Smooth muscle cell of the brain vasculature (primary cell): Measurements from ENCODE around the gene SDR42E1.

Experiments used
- DNase-seq: peaks from one replicate; pipeline ENCODE4 v3.0.0-alpha.2; 2012; ENCODE audit warnings: low read depth, low spot score

Gene SDR42E1, protein sequence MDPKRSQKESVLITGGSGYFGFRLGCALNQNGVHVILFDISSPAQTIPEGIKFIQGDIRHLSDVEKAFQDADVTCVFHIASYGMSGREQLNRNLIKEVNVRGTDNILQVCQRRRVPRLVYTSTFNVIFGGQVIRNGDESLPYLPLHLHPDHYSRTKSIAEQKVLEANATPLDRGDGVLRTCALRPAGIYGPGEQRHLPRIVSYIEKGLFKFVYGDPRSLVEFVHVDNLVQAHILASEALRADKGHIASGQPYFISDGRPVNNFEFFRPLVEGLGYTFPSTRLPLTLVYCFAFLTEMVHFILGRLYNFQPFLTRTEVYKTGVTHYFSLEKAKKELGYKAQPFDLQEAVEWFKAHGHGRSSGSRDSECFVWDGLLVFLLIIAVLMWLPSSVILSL

DNA sequence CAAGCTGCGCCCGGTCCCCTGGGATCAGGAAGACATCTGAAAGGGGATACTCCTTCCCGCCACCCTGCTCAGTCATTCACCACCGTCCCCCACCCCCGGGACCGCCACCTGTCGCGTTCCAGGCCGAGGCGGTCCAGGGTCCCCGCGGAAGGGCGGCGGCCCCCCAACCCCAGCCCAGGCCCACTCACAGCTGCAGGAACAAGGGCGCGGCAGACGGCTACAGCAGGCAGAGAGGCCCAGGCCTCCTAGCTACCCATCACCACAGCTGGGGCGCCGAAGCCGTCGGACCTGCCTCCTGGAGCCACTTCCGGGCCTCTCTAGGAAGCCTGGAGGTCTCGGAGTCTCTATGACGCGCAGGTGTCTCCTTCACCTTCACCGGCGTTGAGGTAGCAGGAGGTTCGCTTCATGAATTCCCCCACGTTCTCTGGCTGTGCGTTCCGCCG lies at the start of gene SDR42E1:
Gene SDR42E1, minus strand, starts transcription at position 272 of the 443 bp plus-strand sequence. CDS start 10,612 bp downstream, outside the sequence.
- DNase-seq, result no peak

DNA sequence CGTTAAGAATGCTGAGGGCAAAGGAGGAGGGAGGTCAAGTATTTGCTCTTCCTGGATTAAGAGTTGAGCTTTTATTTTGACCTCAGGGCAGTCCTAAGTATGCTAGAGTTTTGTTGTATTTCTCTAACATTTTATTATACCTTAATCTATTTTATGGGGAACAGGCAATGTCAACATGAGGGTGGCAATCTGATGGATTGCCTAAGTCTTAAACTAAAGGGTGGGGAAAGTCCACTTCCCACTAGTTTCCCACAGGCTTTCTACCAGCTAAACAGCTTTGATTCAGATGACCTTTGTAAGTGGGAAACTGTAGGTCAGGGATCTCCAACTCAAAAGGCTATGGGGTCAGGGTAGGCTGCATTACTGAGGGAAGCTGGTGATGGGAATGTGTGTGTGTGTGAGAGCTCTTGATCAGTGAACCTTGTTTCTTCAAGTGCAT lies 48.7 kb upstream of the SDR42E1 start:
- DNase-seq, result no peak

DNA sequence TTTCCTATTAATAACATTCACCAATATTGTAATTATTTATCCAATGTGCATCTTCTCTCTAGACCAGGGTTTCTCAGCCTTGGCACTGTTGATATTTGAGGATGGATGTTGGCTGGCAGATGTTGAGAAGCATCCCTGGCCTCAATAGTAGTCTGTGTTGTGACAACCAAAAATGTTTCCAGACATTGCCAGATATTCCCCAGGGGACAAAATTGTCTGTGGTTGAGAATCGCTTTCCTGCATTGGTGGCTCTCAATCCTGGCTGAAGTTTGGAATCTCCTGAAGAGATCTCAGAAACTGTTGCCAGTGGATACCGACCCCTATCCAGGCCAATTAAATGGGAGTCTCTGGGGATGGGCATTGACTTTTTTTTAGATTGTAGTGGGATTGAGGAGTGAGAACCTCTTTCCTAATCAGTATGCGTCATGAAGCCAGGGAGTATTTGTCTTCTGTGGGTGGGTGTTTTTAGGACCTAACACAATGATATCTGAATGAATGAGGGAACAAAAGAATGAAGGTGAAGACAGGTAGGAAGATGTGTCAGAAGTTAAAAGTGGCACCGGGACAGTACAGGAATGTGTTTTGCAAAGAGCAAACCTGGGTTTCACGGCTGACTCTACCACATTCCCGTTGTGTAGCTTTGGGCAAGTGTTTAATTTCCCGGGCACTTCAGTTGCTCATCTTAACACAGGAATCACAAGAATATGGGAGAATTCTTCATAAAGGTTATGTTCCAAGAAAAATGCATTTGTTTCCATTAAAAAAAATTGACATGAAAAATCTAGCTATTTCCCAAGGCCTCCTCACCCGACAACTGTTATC lies 48.1 kb upstream of the SDR42E1 start:
- DNase-seq, result no peak

DNA sequence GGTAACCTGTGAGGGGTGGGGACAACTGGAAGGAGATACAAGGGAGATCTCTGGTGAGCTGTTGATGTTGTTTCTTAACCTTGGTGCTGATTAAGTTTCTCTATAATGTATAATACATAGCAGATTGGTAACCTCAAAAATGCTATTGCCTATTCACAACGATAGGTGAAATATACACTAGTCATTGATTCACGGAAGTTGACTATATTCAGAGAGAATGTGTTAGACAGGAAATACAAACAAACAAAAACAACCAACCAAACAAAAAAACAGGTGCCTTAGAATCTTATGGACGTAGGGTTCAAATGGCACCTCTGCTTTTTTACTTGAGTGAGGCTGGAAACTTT lies 45.3 kb upstream of the SDR42E1 start:
- no peak for DNase-seq

DNA sequence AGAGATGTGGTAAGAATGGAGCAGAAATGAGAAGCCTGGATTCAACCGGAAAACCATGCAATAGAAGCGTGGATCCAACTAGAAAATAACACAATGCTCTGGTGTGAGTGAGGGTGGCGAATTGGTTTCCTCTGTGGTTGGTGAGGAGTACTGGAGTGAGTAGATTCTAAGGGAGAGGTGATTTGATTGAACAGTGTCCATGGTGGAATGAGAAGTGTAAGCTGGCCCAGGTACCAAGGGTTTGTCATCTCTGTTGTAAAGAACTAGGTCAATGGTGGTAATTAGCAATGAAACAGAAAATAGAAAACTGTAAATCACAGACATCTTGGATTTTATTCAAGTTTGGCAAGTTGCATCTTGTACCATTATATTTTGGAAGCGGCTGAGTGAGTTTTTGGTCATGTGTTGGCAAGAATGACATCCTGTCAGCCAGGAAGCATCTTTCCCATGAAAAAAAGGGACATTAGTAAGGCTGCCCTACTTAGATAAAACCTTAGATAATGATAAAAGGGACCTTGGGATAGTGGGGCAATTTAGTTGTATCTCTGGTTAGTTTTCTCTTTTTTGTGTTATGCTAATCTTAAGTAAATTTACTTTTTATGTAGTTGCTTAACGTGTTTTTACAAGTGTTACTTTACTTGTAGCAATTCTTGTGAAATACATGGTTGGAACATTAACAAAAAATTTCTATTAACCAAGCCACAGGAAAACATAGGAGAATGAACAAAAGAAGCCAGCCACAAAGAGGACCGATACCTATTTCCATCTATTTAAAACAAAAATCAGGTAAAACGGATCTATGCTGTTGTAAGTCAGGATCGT lies 44.7 kb upstream of the SDR42E1 start:
- DNase-seq, result no peak

DNA sequence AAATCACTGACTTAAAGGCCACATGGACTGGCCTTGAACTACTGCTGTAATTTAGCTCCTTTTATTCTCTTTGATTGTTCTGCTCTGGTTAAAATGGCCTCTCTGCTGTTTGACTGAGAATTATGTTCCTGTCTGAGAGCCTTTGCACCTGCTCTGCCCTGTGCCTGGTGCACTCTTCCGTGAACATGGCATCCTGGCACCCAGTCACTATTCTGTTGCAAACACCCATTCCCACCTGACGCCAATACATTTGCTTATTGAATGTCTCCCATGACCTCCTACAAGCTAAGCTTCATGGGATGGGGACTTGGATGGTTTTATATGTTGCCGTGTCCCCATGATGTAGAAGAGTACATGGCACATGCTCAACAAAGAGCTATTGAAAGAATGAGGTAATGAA lies 43.8 kb upstream of the SDR42E1 start:
- no peak for DNase-seq

DNA sequence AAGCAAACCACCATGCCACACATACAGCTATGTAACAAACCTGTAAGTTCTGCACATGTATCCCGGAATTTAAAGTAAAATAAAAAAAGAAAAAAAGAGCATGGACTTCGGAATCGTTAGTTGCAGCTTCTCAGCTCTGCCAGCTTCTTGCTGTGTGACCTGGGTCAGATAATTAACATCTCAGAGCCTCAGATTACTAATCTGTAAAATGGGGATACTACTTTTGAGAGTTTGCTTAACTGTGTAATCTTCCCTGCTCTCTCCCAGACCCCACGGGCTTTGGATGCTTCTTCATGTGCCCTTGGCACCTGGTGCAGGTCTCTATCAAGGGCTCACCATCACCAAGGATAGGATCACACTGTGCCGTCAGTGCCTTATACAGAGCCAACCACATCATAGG lies 40.4 kb upstream of the SDR42E1 start:
- DNase-seq, result no peak

DNA sequence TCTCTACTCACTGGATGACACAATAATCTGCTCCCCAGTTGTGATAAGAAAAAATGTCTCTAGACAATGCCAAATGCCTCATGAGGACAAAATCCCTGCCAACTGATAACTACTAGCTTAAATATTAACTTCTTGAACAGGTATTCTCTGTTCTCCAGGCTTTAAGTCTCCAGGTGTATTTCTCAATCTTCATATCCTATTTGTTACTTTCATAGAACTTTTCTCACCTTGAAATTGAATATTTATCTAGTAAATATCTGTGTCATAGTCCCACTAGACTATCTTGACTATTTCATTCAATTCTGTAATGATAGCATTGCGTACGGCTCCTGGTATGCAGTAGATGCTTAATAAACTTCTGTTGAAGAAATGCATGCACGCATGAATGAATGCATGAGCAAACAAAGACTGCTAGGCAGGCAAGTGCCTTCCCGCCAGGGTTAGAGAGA lies 39.7 kb upstream of the SDR42E1 start:
- no peak for DNase-seq

DNA sequence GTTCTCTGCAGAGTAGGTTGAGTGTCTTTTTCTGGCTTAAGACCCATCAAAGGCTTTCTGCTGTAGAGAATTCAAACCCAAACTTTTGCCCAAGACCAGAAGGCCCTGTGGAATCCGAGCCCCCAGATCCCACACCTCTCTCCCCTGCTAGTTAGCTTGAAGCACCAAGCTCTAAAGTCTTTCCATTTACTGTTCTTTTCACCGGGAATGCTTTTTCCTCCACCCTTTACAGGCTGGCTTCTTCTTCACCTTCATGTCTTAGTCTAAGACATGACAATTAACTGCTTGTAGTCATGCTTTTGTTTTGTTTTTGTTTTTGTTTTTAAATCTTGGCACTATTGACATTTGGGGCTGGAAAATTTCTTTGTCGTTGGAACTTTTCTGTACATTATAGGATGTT lies 39.2 kb upstream of the SDR42E1 start:
- DNase-seq, result no peak

DNA sequence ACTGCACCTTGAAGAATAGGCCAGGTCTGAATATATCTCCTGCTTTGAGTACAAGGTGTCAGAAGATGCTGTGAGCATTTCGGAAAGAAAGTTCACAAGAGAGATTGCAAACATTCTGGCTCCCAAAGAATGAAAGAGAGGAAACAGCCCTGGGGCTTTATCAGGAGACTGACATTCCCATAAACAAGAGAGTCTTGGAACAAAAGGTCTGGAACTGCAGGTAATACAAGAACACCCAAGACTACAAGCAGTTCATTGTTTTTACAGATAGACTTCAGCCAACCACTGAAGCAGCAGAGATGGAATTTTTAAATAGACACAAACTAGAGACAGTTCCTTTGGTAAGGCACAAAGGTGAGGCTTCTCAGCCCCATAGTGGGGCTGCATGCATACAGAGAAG lies 38.2 kb upstream of the SDR42E1 start:
- no peak for DNase-seq

DNA sequence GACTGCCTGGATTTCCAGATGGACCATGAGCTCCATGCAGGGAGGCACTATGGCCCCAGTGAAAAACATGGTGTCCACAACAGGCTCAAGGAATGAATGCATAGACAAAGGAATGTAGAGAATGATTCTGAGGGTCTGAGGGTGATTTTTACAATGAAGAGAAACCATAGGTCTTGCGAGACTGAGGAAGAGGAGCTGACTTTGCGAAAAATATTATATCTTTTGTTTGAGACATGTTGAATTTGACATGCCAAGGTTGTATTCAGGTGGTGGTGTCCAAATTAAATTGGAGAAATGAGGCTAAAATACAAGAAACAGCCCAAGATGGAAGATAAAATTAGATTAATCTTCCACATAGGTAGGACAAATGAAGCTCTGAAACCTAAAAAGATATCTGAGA lies 36.5 kb upstream of the SDR42E1 start:
- DNase-seq, result no peak

DNA sequence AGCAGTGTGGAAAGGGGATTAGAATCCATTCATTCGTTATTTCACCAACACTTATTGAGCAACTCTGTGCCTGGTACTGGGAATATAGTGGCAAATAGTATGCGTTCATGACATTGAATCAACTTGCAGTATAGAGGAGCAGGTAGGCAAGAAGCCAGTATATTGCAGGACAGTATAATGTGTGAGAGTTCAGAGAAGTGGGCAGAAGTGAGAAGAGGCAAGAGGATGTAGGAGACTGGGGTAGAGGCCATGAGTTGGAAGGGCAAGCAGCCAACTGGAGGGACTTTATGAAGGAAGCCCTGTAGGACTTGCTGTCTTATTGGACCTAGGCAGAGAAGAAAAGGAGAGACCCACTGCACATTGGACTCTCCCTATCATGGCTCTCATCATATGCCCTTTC lies 36.1 kb upstream of the SDR42E1 start:
- no peak for DNase-seq

DNA sequence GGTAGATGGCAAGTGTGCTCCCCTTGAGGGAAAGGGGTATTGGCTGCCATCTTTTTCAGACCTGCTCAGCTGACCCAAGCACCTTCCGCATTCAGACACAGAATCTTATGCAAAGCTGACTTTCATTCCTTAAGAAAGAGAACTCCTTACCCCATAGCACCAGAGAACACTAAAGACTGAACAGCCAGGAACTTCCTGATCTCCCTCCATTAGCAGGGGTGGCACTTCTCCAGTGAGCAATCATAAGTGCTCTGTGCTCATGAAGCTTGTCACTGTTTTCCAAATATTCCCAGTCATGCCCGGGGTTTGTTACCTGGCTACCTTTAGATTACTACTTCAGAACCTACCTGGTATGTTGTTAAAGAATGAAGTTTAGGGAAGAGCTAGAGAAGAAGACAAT lies 35.7 kb upstream of the SDR42E1 start:
- DNase-seq, result no peak

DNA sequence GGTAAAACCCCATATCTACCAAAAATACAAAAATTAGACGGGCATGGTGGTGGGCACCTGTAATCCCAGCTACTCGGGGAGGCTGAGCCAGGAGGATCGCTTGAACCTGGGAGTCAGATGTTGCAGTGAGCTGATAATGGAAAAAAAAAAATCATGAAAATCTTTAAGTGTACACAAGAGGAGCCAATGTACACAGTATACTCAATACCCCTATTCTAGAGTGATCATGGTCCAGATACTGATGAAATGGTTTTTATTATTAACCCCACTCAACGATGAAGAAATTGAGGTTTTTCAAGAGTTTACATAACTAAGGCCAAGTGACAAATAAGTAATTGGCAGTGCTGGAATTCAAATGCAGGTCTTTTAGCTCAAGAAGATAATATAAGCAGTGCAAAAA lies 35.3 kb upstream of the SDR42E1 start:
- DNase-seq, result no peak

DNA sequence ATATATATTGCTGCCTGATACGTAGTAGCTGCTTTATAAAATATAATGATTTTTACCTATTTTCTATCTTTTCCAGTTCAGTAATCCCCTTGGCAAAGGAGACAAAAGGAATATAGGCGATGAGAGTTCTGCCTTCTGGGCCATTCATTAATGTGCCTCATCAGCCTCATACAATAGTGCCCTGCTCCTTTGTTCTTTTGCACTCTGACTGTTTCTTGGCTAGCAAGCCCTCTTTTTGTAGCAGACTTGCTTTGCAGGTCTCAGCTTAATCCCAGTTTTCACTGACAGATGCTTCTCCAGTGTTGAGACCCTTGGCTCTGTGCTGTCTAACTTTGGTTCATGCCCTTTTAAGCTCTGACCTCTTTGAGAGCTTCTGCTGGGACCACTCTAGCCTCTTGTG lies 34.2 kb upstream of the SDR42E1 start:
- DNase-seq, result no peak

DNA sequence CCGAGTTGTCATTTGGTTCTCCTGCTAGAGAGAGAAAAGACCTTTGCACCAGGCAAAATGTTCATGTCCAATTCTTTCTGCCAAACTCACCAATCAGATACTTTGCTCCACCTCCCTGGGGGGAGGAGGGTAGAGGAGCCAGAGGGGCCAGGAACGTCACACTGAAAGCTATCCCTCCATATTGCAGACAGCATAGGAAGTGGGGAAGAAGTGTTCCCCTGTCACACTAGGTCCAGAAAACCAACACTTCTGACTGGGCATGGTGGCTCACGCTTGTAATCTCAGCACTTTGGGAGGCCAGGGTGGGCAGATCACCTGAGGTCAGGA lies 33.3 kb upstream of the SDR42E1 start:
- no peak for DNase-seq

DNA sequence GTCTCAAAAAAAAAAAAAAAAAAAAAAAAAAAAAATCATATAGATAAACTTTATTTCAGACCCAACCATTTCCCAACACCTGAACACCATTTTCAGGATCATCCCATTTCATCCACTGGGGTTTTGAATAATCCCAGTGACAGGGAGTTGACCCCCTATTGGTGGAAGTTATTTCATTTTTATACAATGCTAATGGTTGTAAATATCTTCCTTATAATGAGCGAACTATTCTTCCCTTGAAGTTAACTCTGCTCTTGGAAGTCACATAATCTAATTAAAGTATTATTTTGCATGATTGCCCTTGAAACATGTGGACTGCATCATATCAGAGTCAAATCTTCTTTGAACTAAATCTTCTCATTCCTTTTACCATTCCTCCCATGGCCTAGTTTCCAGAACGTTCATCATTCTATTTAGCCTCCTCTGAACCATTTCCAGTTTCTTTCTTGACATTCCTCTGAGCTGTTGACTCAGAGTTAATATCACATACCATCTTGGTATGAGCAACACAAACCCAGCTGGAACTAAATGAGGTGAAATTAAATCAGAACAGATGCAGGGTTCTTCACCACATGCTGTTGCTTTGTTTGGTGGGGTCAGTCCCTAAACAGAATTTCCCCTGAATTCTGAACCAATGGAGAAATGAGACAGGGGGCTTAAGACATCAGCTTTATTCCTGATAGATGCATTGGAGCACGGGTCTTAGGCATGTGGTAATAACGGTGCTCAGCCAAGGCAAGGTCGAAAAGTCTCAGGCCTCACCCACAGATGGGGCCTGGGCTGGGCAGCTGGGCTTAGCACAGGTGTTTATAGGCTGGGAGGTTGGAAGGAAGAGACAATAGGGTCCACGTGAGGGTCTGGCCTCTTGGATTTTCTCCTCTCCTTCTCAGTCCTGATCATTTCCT lies 32.7 kb upstream of the SDR42E1 start:
- DNase-seq, result no peak

DNA sequence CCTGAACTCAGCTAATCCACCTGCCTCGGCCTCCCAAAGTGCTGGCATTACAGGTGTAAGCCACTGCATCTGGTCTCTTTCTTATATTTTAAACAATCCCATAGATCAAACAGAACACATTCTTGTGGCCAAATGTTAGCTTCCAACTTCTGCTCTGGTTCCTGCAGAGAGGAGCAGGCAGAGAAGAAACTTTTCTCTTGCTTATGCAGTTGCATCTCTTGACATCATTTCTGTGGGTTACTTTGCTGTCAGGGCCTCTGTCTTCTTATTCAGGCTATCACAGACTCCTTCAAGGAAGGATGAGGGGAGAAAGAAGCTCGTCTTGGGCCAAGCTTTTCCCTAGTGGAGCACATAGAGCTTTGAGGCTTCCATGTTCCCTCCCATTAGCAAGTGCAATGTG lies 31.6 kb upstream of the SDR42E1 start:
- no peak for DNase-seq

DNA sequence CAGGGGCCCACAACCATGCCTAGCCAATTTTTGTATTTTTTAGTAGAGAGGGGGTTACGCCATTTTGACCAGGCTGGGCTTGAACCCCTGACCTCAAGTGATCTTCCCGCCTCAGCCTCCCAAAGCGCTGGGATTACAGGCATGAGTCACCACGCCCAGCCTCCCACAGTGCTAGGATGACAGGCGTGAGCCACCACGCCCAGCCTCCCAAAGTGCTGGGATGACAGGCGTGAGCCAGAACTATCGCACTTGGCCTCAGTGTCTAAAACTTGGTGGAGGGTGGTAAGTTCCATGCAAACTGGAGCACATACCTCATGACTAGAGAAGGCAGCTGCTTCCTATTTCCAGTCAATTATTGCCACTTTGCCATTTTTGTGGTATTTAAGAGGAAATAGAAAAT lies 30.9 kb upstream of the SDR42E1 start:
- DNase-seq, result no peak

DNA sequence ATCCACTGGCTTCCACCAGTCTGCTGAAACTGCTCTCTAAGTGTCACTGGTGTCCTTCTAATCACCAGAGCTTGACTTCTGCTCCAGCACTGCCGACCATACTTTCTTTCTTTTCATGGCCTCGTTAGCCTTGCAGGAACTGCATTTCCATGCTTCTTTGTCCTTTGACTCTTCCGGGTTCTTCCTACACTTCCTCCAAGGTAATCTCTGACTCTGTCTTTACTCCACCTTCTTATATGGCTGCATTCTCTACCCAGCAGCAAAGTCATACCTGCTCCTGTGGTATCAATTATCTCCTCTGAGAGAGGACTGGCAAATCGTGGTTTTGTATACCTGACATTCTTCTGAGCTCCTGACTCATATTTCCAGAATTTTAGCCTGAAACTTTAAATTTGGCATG lies 30.3 kb upstream of the SDR42E1 start:
- no peak for DNase-seq

DNA sequence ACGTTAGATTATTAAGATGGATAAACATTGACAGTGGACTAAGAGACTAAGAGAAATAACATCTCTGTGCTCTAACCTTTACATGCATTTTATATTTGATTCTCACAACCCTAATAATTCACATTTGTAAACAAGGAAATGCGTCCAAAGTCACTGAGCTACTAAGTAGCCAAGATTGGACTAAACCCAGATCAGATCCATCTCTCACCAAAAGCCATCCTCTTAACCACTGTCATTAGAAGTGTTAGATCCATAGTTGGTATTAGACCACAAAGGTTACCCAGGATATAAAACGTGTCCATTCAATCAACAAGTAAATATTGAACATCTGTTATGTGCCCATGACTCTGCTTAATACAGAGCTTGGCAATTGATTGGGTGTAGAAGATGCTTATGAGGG lies 29.0 kb upstream of the SDR42E1 start:
- DNase-seq, result no peak
